ENCODE measurements around the gene ITGAL.

ITGAL gene

GRCh38 chr16:30552956-30553355 lies 80.4 kb downstream of the ITGAL start:
- no peak for DNase-seq

GRCh38 chr16:30553393-30553899 lies 80.9 kb downstream of the ITGAL start:
- DNase-seq, result no peak

DNA sequence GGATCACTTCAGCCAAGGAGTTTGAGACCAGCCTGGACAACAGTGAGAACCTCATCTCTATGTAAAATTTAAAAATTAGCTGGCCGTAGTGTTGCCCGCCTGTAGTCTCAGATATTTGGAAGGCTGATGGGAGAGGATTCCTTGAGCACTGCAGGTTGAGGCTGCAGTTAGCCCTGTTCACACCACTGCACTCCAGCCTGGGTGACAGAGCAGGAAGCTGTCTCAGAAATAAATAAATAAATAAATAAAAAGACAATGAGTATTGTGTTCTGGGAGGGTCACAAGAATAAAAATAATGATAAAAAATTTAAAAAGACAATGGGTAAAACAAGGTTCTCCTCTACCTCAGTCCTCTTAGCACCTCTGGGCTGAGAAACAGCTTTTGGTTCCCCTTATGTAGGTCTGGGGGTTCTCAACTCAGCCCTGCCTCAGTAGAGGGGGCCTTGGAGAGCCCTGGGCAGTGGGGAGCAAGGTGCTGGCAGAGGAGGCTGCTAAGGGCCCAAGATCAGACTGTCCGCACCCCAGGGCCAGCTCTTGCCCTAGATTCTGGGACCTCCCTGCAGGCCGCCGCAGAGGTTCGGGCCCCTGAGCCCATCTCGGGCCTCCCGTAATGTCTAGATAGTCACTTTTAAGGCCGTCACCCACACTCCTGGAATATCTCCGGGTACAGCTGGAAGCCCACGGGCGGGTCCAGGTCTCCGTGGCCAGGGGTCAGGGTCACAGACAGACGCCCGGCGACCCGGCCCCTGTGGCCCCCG lies 82.2 kb downstream of the ITGAL start:
- DNase-seq, result no peak

- no peak for DNase-seq
Measured at GRCh38 chr16:30555315-30556124, 83.0 kb downstream of the ITGAL start.

DNA sequence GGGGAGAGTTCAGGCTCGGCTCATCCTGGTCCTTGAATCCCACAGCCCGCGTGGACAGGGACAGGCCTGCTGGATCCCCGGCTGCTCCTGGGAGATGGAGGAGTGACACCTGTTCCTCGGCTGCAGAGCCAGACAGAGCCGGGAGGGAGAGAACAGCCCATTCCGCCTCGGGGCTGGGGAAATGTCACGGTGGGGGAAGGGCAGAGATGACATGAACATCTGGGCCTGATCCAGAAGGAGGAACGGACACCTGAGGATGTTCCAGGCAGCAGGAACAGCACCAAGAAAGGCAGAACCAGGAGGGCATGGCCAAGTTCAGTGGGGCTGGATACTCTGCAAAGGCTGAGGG lies 83.6 kb downstream of the ITGAL start:
- DNase-seq, result no peak

DNA sequence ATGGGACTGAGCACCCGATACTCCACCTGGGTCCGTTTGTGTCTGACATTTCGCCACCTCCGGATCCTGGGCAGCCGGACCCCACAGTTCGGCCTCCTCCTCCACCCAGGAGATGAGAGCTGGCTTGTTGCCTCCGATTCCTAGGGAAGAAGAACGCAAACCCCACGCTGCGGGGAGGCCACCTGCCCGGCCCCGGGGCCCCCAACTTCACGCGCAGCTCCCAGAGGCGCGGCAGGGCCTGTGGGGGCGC lies 85.1 kb downstream of the ITGAL start:
- DNase-seq, result no peak

- DNase-seq, result peak; percentile 99
Measured at GRCh38 chr16:30557957-30558788, 85.6 kb downstream of the ITGAL start, which contains the start of gene ZNF764. Gene ZNF764 (minus strand): TSS chr16:30558374. CDS start chr16:30558182, 192 bp downstream.

DNA sequence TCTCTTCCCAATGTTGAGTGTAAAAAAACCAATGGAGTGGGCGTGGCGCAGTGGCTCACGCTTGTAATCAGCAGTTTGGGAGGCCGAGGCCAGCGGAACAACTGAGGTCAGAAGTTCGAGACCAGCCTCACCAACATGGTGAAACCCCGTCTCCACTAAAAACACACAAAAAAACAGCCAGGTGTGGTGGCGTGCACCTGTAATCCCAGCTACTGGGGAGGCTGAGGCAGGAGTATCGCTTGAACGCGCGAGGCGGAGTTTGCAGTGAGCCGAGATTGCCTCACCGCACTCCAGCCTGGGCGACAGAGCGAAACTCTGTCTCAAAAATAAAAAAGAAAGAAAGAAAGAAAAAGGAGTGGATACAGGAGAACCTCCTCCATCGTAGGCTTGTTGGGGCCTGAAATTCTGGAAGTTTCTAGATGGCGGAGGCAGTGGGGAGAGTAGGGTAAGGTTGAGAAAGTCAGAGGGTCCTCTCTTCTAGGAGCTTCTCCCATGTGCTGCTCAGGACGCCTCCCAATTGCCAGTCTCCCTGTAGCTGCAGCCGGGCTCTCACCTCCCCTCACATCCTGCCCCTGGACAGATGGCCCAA lies 86.3 kb downstream of the ITGAL start:
- no peak for DNase-seq

DNA sequence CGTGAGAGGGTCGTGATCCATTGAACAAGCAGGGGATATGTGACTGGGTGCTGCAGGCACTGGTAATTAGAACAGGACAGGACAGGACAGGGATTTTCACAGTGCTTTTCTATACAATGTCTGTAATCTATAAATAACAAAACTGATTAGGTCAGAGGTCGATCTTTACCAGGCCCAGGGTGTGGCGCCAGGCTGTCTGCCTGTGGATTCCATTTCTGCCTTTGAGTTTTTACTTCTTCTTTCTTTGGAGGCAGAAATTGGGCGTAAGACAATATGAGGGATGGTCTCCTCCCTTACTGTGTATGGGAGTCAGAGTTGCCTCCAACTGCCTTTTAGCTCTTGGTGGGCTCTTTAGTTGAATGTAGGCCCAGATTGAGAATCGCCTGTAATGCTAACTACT lies 87.1 kb downstream of the ITGAL start:
- DNase-seq, result no peak

DNA sequence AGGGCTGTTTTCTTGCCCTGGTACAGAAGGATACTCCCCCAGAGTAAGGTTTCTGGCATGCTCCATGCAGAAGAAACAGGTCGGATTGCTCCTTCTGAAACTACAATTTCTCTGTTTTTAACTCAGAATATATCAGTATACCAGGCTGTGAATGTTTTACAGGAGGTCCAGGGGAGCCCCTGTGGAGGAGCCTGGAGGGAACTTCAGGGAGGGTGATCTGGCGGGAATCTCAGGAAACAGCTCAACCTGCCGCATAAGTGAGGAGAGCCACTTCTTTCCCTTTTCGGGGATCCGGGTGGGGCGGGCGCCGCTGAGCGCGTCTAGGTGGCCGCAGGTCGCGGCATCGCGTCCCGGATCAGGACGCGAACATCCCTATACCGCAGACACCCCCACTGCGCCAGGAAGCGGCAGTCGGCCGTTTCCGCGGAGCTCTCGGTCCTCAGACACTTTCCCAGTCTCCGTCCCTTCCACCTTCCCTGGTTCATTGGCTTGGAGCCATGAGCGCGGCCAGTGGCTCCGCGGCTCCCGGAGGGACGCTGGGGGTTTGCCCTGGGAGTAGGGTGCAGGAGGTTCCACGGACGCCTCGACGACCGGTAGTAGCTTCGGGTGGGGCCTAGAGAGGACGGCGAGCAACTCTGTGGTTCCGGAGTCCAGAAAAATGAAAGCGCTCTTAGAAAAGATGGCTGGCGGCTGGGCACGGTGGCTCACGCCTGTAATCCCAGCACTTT lies 88.7 kb downstream of the ITGAL start:
- DNase-seq, result no peak

- DNase-seq, result no peak
Measured at GRCh38 chr16:30562021-30562420, 89.5 kb downstream of the ITGAL start.

GRCh38 chr16:30565526-30565925 lies 93.0 kb downstream of the ITGAL start:
- DNase-seq, result no peak

DNA sequence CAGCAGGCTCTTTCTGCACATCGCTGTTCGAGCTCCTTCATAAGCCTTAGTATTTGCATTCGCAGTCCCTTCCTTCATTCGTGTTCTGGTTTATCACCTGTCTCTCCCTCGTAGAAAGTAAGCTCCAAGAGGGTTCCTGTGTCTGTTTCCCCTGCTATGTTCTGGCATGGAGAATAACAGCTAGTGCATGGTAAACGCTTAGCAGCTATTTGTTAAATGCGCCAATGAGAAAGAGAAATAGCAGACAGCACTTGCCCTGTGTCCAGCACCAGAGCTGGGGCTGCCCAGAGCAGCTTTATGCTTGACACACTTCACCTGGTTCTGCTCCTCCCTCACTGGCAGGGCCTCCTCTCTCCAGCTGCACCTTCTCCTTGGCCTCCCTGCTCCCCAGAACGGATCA lies 93.4 kb downstream of the ITGAL start:
- DNase-seq, result no peak

- no peak for DNase-seq
Measured at GRCh38 chr16:30566531-30566930, 94.0 kb downstream of the ITGAL start.

- DNase-seq, result no peak
Measured at GRCh38 chr16:30567160-30567990, 94.8 kb downstream of the ITGAL start.

DNA sequence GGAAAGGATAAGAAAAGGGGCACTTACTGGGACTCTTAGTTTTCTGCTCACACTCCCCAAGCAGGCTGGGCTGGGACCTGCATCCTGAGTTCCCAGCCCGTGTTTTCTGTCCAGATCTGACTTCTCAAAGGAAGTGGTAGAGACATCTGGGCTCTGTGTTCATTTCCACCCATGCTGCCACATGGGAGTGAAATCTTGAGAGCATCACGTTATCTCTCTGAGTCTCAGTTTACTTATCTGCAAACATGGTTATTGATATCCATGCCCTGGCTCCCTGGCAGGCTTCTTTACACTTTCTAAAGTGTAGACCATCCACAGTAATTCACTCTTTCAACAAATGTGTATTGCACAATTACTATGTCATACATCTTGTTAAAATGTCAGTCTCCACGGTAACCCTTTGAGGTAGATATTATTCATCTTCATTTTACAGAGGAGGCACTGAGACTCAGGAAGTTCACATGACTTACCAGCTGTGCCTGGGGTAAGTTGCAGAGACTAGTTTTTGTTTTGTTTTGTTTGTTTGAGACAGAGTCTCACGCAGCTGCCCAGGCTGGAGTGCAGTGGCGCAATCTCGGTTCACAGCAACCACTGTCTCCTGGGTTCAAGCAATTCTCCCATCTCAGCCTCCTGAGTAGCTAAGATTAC lies 95.6 kb downstream of the ITGAL start:
- no peak for DNase-seq

DNA sequence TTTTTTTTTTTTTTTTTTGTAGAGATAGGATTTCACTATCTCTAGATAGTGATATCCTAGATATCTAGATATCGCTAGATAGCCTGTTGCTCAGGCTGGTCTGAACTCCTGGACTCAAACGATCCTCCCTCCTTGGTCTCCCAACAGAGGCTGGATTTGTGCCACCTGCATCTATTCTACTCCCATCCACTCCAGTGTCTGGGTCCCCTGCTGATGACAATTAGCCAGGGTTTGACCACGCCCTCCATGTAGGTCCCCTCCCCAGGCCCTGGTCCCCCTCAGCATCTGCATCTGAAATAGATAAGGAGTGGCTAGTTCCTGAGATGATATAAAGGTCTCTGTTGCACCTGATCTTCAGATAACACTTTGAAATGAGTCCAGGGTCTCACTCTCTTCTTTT lies 96.7 kb downstream of the ITGAL start:
- DNase-seq, result no peak

- DNase-seq, result no peak
Measured at GRCh38 chr16:30569746-30570635, 97.4 kb downstream of the ITGAL start.

DNA sequence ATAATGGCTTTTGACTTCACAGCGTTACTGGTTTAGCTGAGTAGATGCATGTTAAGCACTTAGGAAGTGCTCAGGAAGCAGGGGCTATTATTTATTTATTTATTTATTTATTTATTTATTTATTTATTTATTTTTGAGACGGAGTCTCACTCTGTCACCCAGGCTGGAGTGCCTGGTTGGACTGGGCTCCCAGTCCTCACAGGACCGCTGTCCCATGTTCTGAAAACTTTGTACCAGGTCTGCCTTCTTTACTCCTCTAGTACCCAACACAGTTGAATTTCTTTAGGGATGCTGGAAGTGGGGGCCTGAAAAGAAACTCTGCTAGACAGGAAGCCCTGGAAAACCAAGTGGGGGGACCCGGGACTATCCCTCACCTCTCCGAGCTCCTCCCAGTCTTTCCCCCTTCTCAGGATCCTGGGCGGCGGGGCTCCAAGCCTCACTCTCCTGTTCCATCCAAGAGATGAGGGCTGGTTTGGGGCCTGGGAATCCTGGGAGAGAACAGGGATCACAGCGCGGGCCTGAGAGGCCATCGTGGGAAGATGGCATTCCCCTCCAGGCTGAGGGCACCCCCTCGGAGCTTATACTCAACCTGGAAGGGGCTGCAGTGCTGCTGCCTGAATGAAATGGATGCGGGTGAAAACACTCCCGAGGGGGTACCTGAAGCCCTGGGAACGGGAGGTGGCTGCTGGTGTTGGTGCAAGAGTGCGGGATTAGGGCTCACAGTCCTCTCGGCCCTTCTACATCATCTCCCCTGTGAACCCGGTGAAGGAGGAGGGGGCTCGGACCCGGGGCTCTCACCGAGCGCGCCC lies 98.3 kb downstream of the ITGAL start:
- DNase-seq, result no peak
